GM19324 (cell line): ENCODE results near the gene HIP1.
"Not testable (repeated sequence)": the region's sequence is repeated elsewhere in the genome, so short reads cannot be mapped to it uniquely, and the experiment has no call there.

ENCODE experiments used
- ATAC-seq: cut with Tn5 transposase; IDR thresholded peaks from one replicate; pipeline ENCODE4 v1.9.1; 2021; ENCODE audit warnings: mild to moderate bottlenecking, moderate library complexity; ENCODE audit not compliant: unreplicated experiment, low FRiP score

HIP1 gene

GRCh38 chr7:75546237-75547015 lies 192.3 kb downstream of the HIP1 start:
- no peak for ATAC-seq

GRCh38 chr7:75537731-75538130 lies 201.0 kb downstream of the HIP1 start:
- ATAC-seq = no peak

GRCh38 chr7:75536940-75537538 lies 201.7 kb downstream of the HIP1 start:
- no peak for ATAC-seq

- ATAC-seq = no peak
Observed at GRCh38 chr7:75536491-75536890, 202.2 kb downstream of the HIP1 start.

- ATAC-seq = no peak
Observed at GRCh38 chr7:75534727-75535307, 203.9 kb downstream of the HIP1 start.

GRCh38 chr7:75533926-75534325 lies 204.8 kb downstream of the HIP1 start:
- no peak for ATAC-seq

- no peak for ATAC-seq
Observed at GRCh38 chr7:75532639-75533038, 206.1 kb downstream of the HIP1 start.

- no peak for ATAC-seq
Observed at GRCh38 chr7:75531359-75531821, 207.4 kb downstream of the HIP1 start.

GRCh38 chr7:75527224-75527722 lies 211.5 kb downstream of the HIP1 start:
- not testable (repeated sequence) for ATAC-seq

GRCh38 chr7:75521727-75522126 lies 217.0 kb downstream of the HIP1 start:
- ATAC-seq = not testable (repeated sequence)

- ATAC-seq = not testable (repeated sequence)
Observed at GRCh38 chr7:75518842-75519241, 219.9 kb downstream of the HIP1 start.

GRCh38 chr7:75509033-75509432 lies 229.7 kb downstream of the HIP1 start:
- ATAC-seq = not testable (repeated sequence)

GRCh38 chr7:75492020-75492419 lies 246.7 kb downstream of the HIP1 start, which contains the start of gene SPDYE5:
SPDYE5 (plus strand) TSS chr7:75492320; CDS start chr7:75494048, 1,728 bp downstream.
- ATAC-seq = not testable (repeated sequence)

GRCh38 chr7:75485979-75486643 lies 252.6 kb downstream of the HIP1 start, which contains the start of gene POM121C:
POM121C (minus strand) TSS chr7:75486299; CDS start chr7:75441496, 44,803 bp downstream.
- ATAC-seq = peak; percentile 100

- ATAC-seq = not testable (repeated sequence)
Observed at GRCh38 chr7:75485355-75485978, 253.3 kb downstream of the HIP1 start.
